ENCODE results near the gene RNF222.

The RNF222 gene

DNA sequence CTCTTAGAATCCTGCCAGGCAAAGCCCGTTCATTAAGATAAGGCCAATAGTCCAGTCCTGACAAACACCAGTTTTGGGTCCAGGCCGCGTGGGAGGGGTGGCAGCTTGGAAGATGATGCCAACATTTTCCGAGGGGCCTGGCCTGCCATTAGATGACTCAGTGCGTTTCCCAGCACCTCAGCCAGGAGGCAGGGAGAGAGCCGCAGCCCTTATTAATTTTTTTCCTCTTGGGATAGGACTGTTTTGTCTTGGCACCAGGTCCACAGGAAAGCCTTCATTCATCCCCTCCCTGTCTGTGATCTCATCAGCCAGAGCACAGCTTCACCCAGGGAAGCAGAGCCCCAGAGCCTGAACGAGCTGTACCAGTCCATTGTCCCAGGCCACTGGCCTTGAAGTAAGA is 33.3 kb upstream of the RNF222 start:
- no peak overlapping the region for H3K4me3 ChIP-seq (ENCODE audit: low read depth, low read length)
- no peaks in the 10 kb centered on the region for H3K9me3 ChIP-seq
- no peaks in the 10 kb centered on the region for H3K27me3 ChIP-seq
- peak; percentile 43 for DNase-seq
- TF ChIP-seq, protein P1, sequence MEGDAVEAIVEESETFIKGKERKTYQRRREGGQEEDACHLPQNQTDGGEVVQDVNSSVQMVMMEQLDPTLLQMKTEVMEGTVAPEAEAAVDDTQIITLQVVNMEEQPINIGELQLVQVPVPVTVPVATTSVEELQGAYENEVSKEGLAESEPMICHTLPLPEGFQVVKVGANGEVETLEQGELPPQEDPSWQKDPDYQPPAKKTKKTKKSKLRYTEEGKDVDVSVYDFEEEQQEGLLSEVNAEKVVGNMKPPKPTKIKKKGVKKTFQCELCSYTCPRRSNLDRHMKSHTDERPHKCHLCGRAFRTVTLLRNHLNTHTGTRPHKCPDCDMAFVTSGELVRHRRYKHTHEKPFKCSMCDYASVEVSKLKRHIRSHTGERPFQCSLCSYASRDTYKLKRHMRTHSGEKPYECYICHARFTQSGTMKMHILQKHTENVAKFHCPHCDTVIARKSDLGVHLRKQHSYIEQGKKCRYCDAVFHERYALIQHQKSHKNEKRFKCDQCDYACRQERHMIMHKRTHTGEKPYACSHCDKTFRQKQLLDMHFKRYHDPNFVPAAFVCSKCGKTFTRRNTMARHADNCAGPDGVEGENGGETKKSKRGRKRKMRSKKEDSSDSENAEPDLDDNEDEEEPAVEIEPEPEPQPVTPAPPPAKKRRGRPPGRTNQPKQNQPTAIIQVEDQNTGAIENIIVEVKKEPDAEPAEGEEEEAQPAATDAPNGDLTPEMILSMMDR (IDR thresholded peaks at IDR 0.05; ENCODE audit: low read depth, low read length): no peak; the same call in 1 of the 2 replicates
- H3K36me3 ChIP-seq: no peaks in the 10 kb centered on the region
- 0 out of 2 replicates have a peak, but pooled peaks cover 5% of the 10 kb centered on the region for H3K4me1 ChIP-seq

DNA sequence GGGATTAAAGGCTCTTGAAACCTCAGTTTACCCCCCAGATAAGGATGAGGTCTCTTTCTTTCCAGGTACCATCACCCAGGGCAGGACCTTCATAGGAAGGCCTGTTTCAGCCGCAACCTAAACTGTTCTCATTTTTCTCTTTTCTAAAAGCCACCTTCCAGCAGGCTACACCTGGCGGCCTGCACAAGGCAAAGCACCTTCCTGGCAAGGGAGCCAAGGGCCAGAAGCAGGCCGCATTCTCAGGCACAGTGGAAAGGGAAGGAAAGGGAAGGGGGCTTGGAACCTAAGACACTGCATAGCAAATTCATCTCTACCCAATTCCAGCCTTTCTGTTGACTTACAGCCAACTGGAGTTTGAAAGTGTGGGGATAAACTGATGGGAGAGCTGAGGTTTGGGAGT is 29.2 kb upstream of the RNF222 start:
- H3K9me3 ChIP-seq: no peaks in the 10 kb centered on the region
- 0 out of 2 replicates have a peak, but pooled peaks cover 3% of the 10 kb centered on the region for H3K4me1 ChIP-seq
- no peaks in the 10 kb centered on the region for H3K27me3 ChIP-seq
- H3K4me3 ChIP-seq (ENCODE audit: low read depth, low read length): no peak overlapping the region
- H3K36me3 ChIP-seq: no peaks in the 10 kb centered on the region
- DNase-seq: no peak
- TF ChIP-seq, protein P1 (IDR thresholded peaks at IDR 0.05; ENCODE audit: low read depth, low read length): no peak

DNA sequence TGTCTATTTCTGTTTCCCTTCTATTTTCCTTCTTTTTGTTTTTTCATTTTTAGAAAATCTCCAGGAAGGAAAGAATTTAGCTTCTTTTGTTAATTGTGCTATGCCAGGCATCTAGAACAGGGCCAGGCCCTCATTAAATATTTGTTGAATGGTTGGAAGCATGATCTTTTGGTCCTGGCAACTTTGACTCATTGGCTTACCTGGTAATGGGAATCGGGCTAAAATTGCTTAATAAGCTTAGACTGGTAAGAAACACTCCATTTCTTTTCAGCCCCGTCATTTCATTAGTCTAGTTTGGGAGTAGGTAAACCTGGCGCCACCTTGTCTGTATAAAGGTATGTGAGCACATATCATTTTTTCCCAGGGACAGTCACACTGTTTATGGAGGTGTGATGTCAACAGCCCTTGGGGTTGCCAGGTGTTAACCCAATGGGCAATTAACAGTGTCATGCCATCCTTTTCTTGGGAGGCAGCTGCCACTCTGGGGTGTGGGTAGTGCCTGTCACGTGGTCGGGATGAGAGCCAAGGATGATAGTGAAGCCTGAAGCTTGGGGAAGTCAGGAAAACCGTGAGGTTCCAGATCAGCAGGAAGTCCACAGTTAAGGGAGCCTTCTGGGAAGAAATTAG is 28.6 kb upstream of the RNF222 start:
- H3K36me3 ChIP-seq: no peaks in the 10 kb centered on the region
- no peak overlapping the region for H3K4me3 ChIP-seq (ENCODE audit: low read depth, low read length)
- no peaks in the 10 kb centered on the region for H3K27me3 ChIP-seq
- H3K4me1 ChIP-seq: 0 out of 2 replicates have a peak, but pooled peaks cover 1% of the 10 kb centered on the region
- TF ChIP-seq, protein P1 (IDR thresholded peaks at IDR 0.05; ENCODE audit: low read depth, low read length): no peak
- no peaks in the 10 kb centered on the region for H3K9me3 ChIP-seq
- DNase-seq: no peak

DNA sequence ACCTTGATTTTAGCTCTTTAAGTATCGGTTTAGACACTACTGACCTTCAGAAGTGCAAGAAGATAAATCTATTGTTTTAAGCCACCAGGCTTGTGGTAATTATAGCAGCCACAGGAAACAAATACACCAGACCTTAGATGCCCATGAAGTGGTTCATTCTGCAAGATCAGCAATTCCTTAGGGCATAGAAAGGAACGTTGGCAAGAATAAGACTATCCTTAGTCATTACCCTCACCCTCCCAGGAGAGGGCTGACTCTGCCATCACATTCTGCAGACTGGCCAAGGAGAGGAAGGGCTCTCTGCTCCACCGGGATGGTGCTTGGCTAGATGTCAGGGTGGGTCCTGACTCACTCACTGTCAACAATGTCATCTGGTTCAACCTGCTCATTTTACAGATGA is 23.9 kb upstream of the RNF222 start:
- TF ChIP-seq, protein P1 (IDR thresholded peaks at IDR 0.05; ENCODE audit: low read depth, low read length): no peak

DNA sequence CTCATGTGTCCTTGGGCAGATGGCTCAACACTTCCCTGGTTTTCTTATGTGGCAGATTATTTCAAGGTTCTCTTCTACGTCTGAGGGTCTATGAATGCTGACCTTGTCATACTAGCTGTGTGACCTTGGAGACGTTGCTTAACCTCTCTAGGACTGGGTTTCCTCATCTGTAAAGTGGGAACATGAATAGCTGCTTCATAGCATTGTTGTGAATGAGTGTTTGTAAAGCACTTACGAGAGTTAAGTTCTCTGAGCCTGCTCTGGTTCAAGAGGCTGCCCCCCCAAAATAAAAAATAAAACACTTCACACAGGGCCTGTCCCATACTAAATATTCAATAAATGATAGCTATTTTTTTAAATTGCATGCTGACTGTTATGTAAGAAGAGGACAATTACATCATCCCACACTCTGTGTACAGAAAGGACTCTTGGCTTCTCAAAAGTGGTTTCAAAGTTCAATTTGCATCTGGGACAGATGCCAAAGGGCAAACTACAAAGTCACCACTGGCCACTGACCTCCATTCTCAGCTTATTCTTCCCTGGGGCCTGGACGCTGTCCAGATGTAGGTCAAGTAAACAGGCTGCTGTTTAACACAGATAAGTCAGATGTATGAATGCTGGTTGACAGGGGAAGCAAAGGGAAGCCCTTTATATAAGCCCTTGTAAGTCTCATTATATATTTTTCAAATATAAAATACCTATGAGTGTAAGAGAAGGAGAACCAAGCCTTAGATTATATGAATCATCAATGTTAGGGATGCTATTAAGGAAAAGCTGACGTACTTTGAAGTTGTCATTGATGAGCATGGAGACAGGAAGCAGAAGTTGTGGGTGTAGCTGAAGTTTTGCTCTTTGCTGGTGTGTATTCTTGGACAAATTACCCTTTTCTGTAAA is 22.7 kb upstream of the RNF222 start:
- H3K27me3 ChIP-seq: no peaks in the 10 kb centered on the region
- H3K9me3 ChIP-seq: no peaks in the 10 kb centered on the region
- no peaks in the 10 kb centered on the region for H3K36me3 ChIP-seq
- TF ChIP-seq, protein P1 (IDR thresholded peaks at IDR 0.05; ENCODE audit: low read depth, low read length): no peak
- no peak overlapping the region for H3K4me3 ChIP-seq (ENCODE audit: low read depth, low read length)
- DNase-seq: no peak
- H3K4me1 ChIP-seq: no peaks in the 10 kb centered on the region

More for the DNA sequence above, 23.9 kb upstream of the RNF222 start:
- H3K4me1 ChIP-seq: no peaks in the 10 kb centered on the region
- H3K9me3 ChIP-seq: no peaks in the 10 kb centered on the region
- no peaks in the 10 kb centered on the region for H3K27me3 ChIP-seq
- no peak overlapping the region for H3K4me3 ChIP-seq (ENCODE audit: low read depth, low read length)
- no peak for DNase-seq
- H3K36me3 ChIP-seq: no peaks in the 10 kb centered on the region

DNA sequence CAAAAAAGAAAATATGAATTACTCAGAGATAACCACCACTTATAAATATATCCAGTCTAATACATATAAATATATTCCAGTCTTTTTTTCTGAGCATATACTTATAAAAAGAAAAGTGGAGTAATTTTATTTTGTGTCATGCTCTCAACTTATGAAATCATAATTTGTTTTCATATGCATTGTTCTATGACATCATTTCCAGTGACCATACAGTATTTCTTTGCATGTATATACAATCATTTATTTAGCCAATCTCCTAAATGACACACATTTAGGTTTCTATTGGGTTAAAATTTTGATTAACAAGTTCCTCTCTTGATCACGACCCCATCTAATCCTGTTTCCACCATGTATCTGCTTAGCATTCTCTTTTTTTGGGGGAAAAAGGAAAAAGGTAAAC is 21.7 kb upstream of the RNF222 start:
- no peak for DNase-seq
- H3K9me3 ChIP-seq: no peaks in the 10 kb centered on the region
- TF ChIP-seq, protein P1 (IDR thresholded peaks at IDR 0.05; ENCODE audit: low read depth, low read length): no peak
- no peak overlapping the region for H3K4me3 ChIP-seq (ENCODE audit: low read depth, low read length)
- no peaks in the 10 kb centered on the region for H3K4me1 ChIP-seq
- no peaks in the 10 kb centered on the region for H3K27me3 ChIP-seq
- no peaks in the 10 kb centered on the region for H3K36me3 ChIP-seq
